A549 (cell line): ENCODE results near the gene NHERF1.

Source experiments
- CEBPB ChIP-seq, 2 experiments: fragments of >200 bp in 1 of 2; sonication (Bioruptor Twin) in 1 of 2; formaldehyde crosslinking in 1 of 2; IDR thresholded peaks; 2 replicates each; pipeline ENCODE4 v1.6.1; 2012 to 2016
- CTCF ChIP-seq: fragments of >200 bp; sonication (Bioruptor Twin); formaldehyde crosslinking; IDR thresholded peaks from 3 replicates; pipeline ENCODE4 v1.5.1; 2016
- JUNB ChIP-seq: fragments of >200 bp; sonication (Bioruptor Twin); formaldehyde crosslinking; IDR thresholded peaks from 2 replicates; pipeline ENCODE4 v1.6.1; 2016
- PBX3 ChIP-seq: IDR thresholded peaks from 2 replicates; pipeline ENCODE4 v1.6.1; 2012

- TF ChIP-seq CTCF (no peak), CEBPB (IDR thresholded peaks at IDR 0.05) (no peak), PBX3 (no peak), JUNB (no peak)
Measured at GRCh38 chr17:74800531-74800930, 52.1 kb downstream of the NHERF1 start.
